Measurements from ENCODE around the gene CRB2.

Gene CRB2

DNA sequence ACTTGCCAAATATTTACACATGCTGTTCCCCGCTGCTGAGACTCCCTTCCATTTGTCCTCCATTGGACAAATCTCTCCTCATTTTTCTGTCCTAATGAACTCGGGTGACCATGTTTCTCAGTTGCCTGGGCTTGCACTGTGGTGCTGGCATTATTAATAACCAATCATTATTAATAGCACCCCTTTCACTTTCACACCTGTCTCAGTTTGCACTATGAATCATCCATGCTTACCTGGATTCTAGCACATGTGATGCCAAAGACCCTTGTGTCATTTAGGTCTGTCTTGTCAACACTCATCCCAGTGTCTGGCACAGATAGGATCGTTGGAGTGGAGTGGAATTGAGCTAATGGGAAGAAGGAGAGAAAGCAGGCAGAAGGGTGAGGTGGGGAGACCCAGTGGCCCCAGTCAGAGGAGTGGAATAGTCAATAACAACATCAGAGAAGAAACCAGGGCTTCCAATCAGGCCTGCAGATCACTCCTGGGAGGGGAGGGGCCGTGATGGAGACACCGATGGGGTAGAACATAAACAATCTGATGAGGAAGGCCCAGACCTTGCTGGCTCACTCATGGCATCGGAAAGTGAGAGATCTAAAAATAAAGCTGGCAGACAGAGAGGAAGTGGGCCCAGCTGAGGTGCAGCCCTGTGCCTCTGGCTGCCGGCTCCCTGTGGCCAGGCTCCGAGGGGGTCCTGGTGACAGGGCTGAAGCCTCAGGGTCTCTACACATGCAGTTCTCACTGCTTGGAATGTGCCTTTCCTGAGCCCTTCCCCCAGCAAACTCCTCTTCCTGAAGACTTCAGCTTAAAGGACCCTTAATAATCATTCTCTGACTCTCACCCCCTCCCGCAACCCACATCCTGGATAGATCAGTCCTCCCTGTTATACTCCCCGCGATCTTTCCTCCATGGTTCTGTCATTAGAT, 33.5 kb upstream of the CRB2 start:
- no peak overlapping the region for H3K4me3 ChIP-seq (ENCODE audit: low read depth, low read length)
- no peak for TF ChIP-seq CTCF (IDR thresholded peaks at IDR 0.05; ENCODE audit: low read depth, low read length)

- no peak for TF ChIP-seq CTCF (IDR thresholded peaks at IDR 0.05; ENCODE audit: low read depth, low read length)
- H3K4me3 ChIP-seq (ENCODE audit: low read depth, low read length), result no peak overlapping the region
Measured at GRCh38 chr9:123323196-123324013, 32.6 kb upstream of the CRB2 start.

DNA sequence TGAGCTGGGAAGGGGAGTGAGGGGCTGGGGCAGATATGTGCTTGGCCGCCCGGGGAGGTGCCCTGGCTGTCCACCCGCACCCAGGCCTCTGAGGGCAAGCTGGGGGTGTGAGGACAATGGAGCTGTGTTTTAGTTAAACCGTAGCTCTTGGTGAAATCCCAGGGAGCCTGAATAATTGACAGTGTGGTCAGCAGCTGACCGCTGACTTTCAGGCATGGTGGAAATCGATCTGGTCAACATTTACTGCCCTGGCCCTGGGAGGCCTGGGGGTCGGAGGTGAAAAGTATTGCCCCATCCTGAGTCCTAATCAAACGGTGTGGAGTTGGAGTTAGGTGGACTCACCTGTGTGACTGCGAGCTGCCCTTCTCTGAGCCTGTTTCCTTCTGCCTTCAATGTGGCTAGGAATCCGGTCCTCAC, 31.2 kb upstream of the CRB2 start:
- TF ChIP-seq CTCF (IDR thresholded peaks at IDR 0.05; ENCODE audit: low read depth, low read length), result no peak
- no peak overlapping the region for H3K4me3 ChIP-seq (ENCODE audit: low read depth, low read length)

DNA sequence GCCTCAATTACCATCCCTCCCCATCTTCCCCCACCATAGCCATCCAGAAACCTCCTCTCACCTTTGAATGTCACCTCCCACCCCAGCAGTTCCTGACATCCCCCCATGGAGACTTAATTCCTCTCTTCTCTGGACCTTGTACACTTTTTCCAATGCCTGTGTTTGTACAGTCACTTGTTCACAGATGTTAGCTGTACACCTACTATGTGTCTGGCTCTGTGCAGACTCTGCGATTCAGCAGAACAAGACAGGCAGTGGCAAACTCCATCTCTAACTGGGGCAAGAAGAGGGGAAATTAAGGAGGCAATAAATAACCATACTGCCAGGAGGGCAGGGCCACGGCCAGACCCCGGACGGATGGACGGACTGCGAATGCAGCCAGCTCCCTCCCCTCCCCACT, 29.8 kb upstream of the CRB2 start:
- H3K4me3 ChIP-seq (ENCODE audit: low read depth, low read length), result 0 out of 2 replicates have a peak overlapping the region, but pooled peaks have one; percentile 23
- TF ChIP-seq CTCF (IDR thresholded peaks at IDR 0.05; ENCODE audit: low read depth, low read length), result no peak

- TF ChIP-seq CTCF (IDR thresholded peaks at IDR 0.05; ENCODE audit: low read depth, low read length), result no peak
- H3K4me3 ChIP-seq (ENCODE audit: low read depth, low read length), result 0 out of 2 replicates have a peak overlapping the region, but pooled peaks have one; percentile 23
Measured at GRCh38 chr9:123326662-123327093, 29.3 kb upstream of the CRB2 start.

- no peak overlapping the region for H3K4me3 ChIP-seq (ENCODE audit: low read depth, low read length)
- no peak for TF ChIP-seq CTCF (IDR thresholded peaks at IDR 0.05; ENCODE audit: low read depth, low read length)
Measured at GRCh38 chr9:123327697-123328100, 28.3 kb upstream of the CRB2 start.
